Adrenal gland (tissue), 12 donors: ENCODE measurements around the gene FRMD5. TPM values are rescaled to one million over a fixed set of nuclear protein-coding genes. Genes with fewer than 3 reads are reported as not detected.

Experiments used
- DNase-seq, 7 donors: peaks; one replicate each; pipeline ENCODE4 v3.0.0-alpha.2; 2019 to 2020
- H3K27ac ChIP-seq, 5 donors: fragments of 200-600 bp; sonication (generic) in 4 of 5; 1 replicate in 3 of 5; 2 replicates in 2 of 5; pipeline versions ENCODE4 v1.5.1 to v1.8.0; 2016 to 2020; ENCODE audit warnings: mild to moderate bottlenecking in 1 of 5
- H3K27me3 ChIP-seq: fragments of 200-600 bp; 2 replicates; pipeline ENCODE4 v1.8.0; 2021
- H3K36me3 ChIP-seq, 2 donors: fragments of 200-600 bp; replicated peaks in 1 of 2; 1 replicate in 1 of 2; 2 replicates in 1 of 2; pipeline versions ENCODE4 v1.5.1 to v1.8.0; 2018 to 2022
- H3K4me1 ChIP-seq, 2 donors: fragments of 200-600 bp; replicated peaks in 1 of 2; 1 replicate in 1 of 2; 2 replicates in 1 of 2; pipeline versions ENCODE4 v1.5.1 to v1.8.0; 2018 to 2021
- H3K4me3 ChIP-seq, 4 donors: fragments of 200-600 bp; sonication (generic) in 3 of 4; one replicate each; pipeline ENCODE4 v1.5.1; 2016 to 2018
- H3K9me3 ChIP-seq, 3 donors: fragments of 200-600 bp; sonication (generic) in 1 of 3; replicated peaks in 1 of 3; 1 replicate in 2 of 3; 2 replicates in 1 of 3; pipeline versions ENCODE4 v1.5.1 to v1.8.0; 2016 to 2021
- CTCF ChIP-seq, 6 experiments: fragments of 450-650 bp in 4 of 6; fragments of 200-600 bp in 2 of 6; sonication (generic) in 1 of 6; IDR thresholded peaks; 1 replicate in 5 of 6; 2 replicates in 1 of 6; pipeline versions ENCODE4 v1.5.1 to v1.8.0; 2016 to 2021; ENCODE audit warnings: antibody characterized with exemption in 6 of 6, mild to moderate bottlenecking in 2 of 6, moderate library complexity in 1 of 6
- POLR2A ChIP-seq, 2 donors: fragments of 450-650 bp; IDR thresholded peaks; one replicate each; pipeline ENCODE4 v1.6.1; 2017; ENCODE audit warnings: antibody characterized with exemption in 2 of 2, mild to moderate bottlenecking in 2 of 2, moderate library complexity in 1 of 2
- WGBS, 4 donors: extraction: QIAGEN DNeasy Blood & Tissue Kit in 2 of 4; methylation state at CpG; one replicate each; pipeline versions ENCODE4 v1.1.5 to v1.1.7; 2013 to 2017; 5-methylcytosine and 5-hydroxymethylcytosine counted together
- intact Hi-C, 2 donors: fragments of 100-400 bp; cut with DNase I; formaldehyde crosslinking; loops; one replicate each; pipeline versions ENCODE4 v1.14.1 to v1.15.0; 2022 to 2023
- polyA plus RNA-seq, 3 donors: library from polyadenylated mRNA; stranded (reverse); fragments of 200-250 nt in 2 of 3; fragments of 350-450 nt in 1 of 3; fragmentation: Illumina TruSeq in 1 of 3; extraction: RNeasy Lipid Tissue Mini Kit (QIAGEN cat#74804) in 1 of 3; gene quantifications; one replicate each; pipeline ENCODE4 v1.2.3, GENCODE V29; 2013 to 2014
- total RNA-seq, 9 donors: library from RNA; depleted of rRNA in 4 of 9; stranded (reverse); fragments of >200 nt in 4 of 9; fragments of 120-200 nt in 1 of 9; fragmentation: NEBNext Ultra II Directional in 1 of 9; extraction: Animal tissue kit (Norgen Biotek cat#: 25700) in 1 of 9; gene quantifications; one replicate each; pipeline versions ENCODE4 v1.1.0 to v1.2.4, GENCODE V29; 2013 to 2023
- donor health status: healthy with polysubstance abuse.
- donor health status: Bipolar disorder and iron deficiency.
- donor health status: DM: yes; HTN: yes; CAD: no.
- donor health status: DM: no; HTN: no; CAD: no.
- donor health status: DM: no; HTN: no; CAD: no.
- donor health status: DM: yes; HTN: yes; CAD: no.

The FRMD5 gene
- total and polyA plus RNA-seq, 12 donors, result 2.9 to 53.8 (median 12.1) TPM

- H3K36me3 ChIP-seq, result no peaks in the 10 kb centered on the region
- 77 to 80% (median 78%) methylated on average over 3 of the region's 3 CpGs for WGBS, 4 donors
- no peaks in the 10 kb centered on the region for H3K4me1 ChIP-seq
- DNase-seq, result no peak
- no peaks in the 10 kb centered on the region for H3K27me3 ChIP-seq
- intact Hi-C loops, result no loop called here
- no peak overlapping the region for H3K4me3 ChIP-seq
- TF ChIP-seq POLR2A (IDR thresholded peaks at IDR 0.05) (no peak), CTCF (IDR thresholded peaks at IDR 0.05) (no peak)
- H3K27ac ChIP-seq, result no peak overlapping the region
- no peaks in the 10 kb centered on the region for H3K9me3 ChIP-seq
These were observed 263.2 kb downstream of the FRMD5 start for GRCh38 chr15:43931790-43932435.

- H3K9me3 ChIP-seq, result no peaks in the 10 kb centered on the region
- no peak for DNase-seq
- WGBS, 4 donors, result 80 to 94% (median 87%) methylated on average over 3 of the region's 3 CpGs
- intact Hi-C loops, result no loop called here
- H3K27ac ChIP-seq, result no peak overlapping the region
- H3K4me1 ChIP-seq, result peaks cover 0 to 4% of the 10 kb centered on the region in 2 donors
- H3K4me3 ChIP-seq, result no peak overlapping the region
- no peaks in the 10 kb centered on the region for H3K27me3 ChIP-seq
- TF ChIP-seq CTCF (IDR thresholded peaks at IDR 0.05) (no peak), POLR2A (IDR thresholded peaks at IDR 0.05) (no peak)
- no peaks in the 10 kb centered on the region for H3K36me3 ChIP-seq
These were observed 264.0 kb downstream of the FRMD5 start for GRCh38 chr15:43931119-43931518.

- 88 to 93% (median 91%) methylated on average over 3 to 5 of the region's 5 CpGs; no CpG with 5 or more reads in 1 of the 4 donors for WGBS, 4 donors
These were observed 264.5 kb downstream of the FRMD5 start for GRCh38 chr15:43930556-43930955.

GRCh38 chr15:43930079-43930478 is 265.0 kb downstream of the FRMD5 start:
- WGBS, 4 donors, result 54 to 78% (median 70%) methylated on average over 2 of the region's 2 CpGs
- DNase-seq, result no peak
- TF ChIP-seq CTCF (IDR thresholded peaks at IDR 0.05) (no peak), POLR2A (IDR thresholded peaks at IDR 0.05) (no peak)
- peaks cover 0 to 5% of the 10 kb centered on the region in 2 donors for H3K4me1 ChIP-seq
- H3K27ac ChIP-seq, result no peak overlapping the region
- intact Hi-C loops, result no loop called here
- H3K4me3 ChIP-seq, result no peak overlapping the region
- H3K27me3 ChIP-seq, result no peaks in the 10 kb centered on the region
- no peaks in the 10 kb centered on the region for H3K36me3 ChIP-seq
- H3K9me3 ChIP-seq, result no peaks in the 10 kb centered on the region

More at GRCh38 chr15:43930556-43930955, 264.5 kb downstream of the FRMD5 start:
- H3K4me1 ChIP-seq, result peaks cover 0 to 5% of the 10 kb centered on the region in 2 donors
- no peaks in the 10 kb centered on the region for H3K27me3 ChIP-seq
- no peak overlapping the region for H3K27ac ChIP-seq
- H3K4me3 ChIP-seq, result no peak overlapping the region
- DNase-seq, result no peak
- TF ChIP-seq CTCF (IDR thresholded peaks at IDR 0.05), result no peak
- no peak for TF ChIP-seq POLR2A (IDR thresholded peaks at IDR 0.05)
- no peaks in the 10 kb centered on the region for H3K9me3 ChIP-seq
- intact Hi-C loops, result no loop called here
- no peaks in the 10 kb centered on the region for H3K36me3 ChIP-seq
